T follicular helper cell (primary cell): ENCODE data around the gene GTF2A1L.
"Not testable (repeated sequence)": the region's sequence is repeated elsewhere in the genome, so short reads cannot be mapped to it uniquely, and the experiment has no call there.

Source experiments
- DNase-seq: peaks from one replicate; pipeline ENCODE4 v3.0.0-alpha.2; 2020; ENCODE audit warnings: low read depth
- total RNA-seq, 2 experiments: gene quantifications; one replicate each; lab custom pipeline; 2026; lab: John Stamatoyannopoulos, UW

GTF2A1L gene, protein sequence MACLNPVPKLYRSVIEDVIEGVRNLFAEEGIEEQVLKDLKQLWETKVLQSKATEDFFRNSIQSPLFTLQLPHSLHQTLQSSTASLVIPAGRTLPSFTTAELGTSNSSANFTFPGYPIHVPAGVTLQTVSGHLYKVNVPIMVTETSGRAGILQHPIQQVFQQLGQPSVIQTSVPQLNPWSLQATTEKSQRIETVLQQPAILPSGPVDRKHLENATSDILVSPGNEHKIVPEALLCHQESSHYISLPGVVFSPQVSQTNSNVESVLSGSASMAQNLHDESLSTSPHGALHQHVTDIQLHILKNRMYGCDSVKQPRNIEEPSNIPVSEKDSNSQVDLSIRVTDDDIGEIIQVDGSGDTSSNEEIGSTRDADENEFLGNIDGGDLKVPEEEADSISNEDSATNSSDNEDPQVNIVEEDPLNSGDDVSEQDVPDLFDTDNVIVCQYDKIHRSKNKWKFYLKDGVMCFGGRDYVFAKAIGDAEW
- total RNA-seq: 0 reads per million in 2 experiments

DNA sequence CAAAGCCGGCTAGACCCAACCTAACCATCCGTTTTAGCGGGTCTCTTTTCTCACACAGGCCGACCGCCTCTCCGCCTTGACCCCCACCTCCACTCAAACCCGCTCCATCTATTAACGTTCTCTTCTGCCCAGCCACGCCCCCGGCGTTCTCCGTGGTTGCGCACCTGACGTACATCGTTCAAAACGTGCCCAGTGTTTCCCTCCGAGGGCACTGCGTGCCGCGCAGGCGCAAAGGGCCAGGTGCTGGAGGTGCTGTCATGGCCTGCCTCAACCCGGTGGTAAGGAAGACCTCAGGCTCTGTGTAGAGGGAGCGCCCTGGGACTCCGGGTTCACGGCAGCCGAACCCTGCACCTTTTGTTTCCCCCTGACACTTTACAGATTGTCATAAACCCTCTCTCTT lies at the start of gene GTF2A1L:
GTF2A1L (plus strand) TSS at position 239 of the 400 bp plus-strand sequence; CDS start at position 258, 19 bp downstream.
- no peak for DNase-seq

DNA sequence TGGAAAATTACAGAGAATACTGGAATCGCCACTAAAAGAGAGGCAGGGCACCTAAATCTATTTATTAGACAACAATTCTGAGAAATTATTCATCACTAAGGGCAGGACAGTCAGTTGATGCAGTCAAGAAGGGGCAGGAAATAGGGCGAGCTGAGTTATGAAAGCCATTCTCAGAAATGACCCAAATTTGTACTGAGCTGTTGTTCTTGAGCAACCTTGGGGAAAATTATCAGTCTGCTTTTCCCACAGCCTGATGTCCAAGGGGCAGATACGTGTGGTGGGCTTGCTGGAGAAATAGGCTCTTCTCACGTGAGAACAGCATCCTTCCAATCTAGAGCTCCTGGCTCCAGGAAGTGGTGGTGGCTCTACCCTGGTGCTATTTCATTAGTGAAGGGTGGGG lies 49.1 kb upstream of the GTF2A1L start:
- DNase-seq: no peak

- DNase-seq: no peak
Measured at GRCh38 chr2:48569433-48569832, 48.2 kb upstream of the GTF2A1L start.

DNA sequence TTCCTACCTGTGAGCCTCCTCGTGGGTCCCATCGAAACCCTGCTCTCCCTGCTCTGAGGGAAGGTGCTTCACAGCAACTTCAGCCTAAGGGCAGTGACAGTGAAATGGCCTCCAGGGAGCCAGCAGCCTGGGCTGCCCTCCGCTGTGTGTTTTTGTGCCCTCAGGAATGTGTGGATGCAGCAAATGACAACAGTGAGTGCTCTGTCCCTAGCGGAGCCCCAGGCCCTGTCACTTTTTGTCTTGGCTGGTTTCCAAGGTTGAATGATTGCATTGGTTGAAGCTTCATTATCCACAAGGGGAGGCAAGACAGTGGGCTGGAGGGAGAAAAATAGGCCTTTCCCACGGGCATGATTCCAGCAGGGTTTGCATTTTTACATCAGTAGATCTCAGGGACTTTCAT lies 44.8 kb upstream of the GTF2A1L start:
- DNase-seq: no peak

GRCh38 chr2:48574353-48575287 lies 43.0 kb upstream of the GTF2A1L start:
- DNase-seq: no peak

GRCh38 chr2:48578313-48578712 lies 39.3 kb upstream of the GTF2A1L start:
- no peak for DNase-seq

GRCh38 chr2:48583961-48584360 lies 33.7 kb upstream of the GTF2A1L start:
- no peak for DNase-seq

DNA sequence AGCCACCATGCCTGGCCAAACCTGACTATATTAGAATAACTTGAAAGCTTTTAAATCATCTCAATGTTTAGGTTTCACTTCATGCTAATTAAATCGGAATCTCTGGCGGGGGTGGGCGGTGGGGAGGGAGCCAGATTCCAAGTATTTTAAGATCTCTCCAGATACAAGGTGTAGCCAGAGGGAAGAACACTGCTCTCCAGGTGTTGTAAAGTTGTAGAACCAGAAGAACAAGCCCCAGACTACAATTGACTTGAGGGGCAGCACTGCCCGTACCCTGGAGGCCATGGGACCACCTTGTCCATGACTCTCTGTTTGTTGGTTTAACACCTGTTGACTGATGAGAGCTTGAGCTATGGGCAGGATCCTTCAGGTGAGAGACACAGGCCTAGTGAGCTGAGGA lies 33.1 kb upstream of the GTF2A1L start:
- DNase-seq: no peak

- DNase-seq: no peak
Measured at GRCh38 chr2:48586433-48586832, 31.2 kb upstream of the GTF2A1L start.

DNA sequence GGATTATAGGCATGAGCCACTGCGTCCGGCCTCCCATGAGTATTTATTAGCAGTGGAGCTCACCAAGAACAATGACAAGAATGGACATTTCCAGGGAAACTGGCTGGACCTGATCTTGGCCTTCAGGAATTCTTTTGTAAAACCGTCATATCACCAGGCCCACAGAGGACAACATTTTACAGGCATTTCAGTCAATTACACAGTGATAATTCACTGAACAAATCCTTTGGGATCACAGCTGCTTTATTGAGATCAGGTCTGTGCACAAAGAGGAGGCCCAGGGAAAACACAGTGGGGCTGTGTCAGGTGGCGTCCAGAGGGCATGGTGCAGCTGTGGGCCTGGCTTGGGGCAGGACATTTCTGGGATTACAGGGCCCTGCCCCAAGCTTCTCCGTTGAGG lies 30.1 kb upstream of the GTF2A1L start:
- DNase-seq: no peak

GRCh38 chr2:48587961-48588360 lies 29.7 kb upstream of the GTF2A1L start:
- no peak for DNase-seq

GRCh38 chr2:48588745-48589144 lies 28.9 kb upstream of the GTF2A1L start:
- DNase-seq: no peak

DNA sequence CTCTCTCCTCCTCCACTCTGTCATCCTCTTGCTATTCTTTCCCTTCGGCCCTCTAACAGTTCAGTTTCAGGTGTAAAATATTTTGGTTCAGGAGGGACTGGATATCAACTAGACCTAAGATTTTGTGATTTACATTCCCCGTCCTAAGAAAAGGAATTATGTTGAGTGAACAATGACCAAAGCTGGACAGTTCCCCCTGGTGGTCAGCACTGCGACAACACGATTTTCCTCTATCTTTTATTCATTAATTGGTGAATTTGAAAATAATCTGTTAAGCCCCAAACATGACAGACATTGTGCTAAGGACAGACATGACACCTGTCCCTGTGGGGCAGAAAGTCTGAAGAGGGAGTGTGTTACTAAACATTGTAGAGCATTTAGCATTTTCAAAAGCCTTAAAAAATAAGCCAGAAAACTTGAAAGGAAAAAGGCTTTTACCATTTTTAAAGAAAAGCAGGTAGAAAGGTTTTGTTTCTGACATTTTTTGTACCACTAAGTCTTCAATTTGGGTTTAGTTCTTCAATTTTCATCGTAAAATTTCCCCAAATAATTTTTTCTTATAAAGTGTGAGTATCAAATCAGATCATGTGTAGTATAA lies 28.4 kb upstream of the GTF2A1L start:
- DNase-seq: no peak

GRCh38 chr2:48590017-48590416 lies 27.6 kb upstream of the GTF2A1L start:
- DNase-seq: no peak

DNA sequence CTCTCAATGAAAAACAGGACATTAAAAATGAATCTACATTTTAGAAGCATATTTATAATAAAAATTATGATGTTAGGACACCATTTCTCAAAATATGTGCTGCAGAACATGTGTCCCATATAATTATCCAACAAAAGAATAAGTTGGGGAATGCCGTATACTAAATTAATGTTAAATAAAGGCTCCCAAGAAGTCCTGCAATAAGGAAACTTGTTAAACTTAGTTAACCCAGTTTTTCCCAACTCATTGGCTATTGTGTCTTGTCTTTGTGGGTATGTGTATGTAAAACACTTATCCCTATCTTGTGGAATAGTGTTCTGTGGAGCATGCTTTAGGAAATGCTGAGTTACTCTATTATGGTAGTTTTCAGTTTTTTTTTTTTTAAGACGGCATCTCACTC lies 25.6 kb upstream of the GTF2A1L start:
- DNase-seq: no peak

- not testable (repeated sequence) for DNase-seq
Measured at GRCh38 chr2:48596751-48597150, 20.9 kb upstream of the GTF2A1L start.

DNA sequence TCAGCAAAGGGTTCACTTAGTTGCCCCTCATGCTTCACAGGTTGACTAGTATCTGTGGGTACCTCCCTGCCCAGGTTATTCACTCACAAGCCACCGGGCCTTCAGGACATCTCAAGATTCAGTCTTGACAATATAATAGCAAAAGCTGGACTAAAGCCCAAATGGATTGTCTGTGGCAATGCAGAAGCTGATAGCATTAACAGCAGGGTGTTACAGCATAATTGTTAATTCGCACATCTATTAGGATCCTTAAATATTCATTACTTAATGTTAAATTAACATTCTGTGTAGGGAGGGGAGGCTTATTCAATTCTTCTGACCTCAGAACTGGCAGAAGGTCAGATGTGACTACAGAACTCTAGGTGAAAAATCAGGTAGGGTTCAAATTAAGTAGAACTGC lies 20.2 kb upstream of the GTF2A1L start:
- no peak for DNase-seq

GRCh38 chr2:48600204-48600813 lies 17.3 kb upstream of the GTF2A1L start:
- DNase-seq: no peak

DNA sequence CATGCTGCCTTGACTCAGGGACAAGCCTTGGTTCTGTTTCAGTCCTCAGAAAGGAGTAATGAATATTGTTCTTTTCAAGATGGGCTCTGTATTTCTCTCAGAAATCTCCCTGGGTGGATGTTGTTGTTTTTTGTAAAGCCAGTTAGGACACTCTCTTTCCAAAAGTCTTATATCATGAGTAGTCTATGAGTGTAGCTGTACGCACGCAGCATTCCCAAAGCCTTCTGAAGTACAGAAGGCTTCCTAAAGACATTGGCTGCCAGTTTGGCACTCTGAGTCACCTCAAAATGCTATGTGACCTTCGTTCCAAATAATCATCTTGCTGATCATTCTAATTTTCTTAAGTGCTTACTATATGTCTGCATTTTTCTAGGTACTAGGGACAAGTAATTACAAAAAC lies 16.7 kb upstream of the GTF2A1L start:
- no peak for DNase-seq

- no peak for DNase-seq
Measured at GRCh38 chr2:48601349-48601748, 16.3 kb upstream of the GTF2A1L start.

GRCh38 chr2:48605482-48606175 lies 12.0 kb upstream of the GTF2A1L start:
- no peak for DNase-seq
